GM13976 (cell line): Measurements from ENCODE around the gene KCTD11.

Source experiments
- DNase-seq: peaks from one replicate; pipeline ENCODE4 v3.0.0; 2012; ENCODE audit warnings: low spot score
- in situ Hi-C: fragments of 300-500 bp; cut with MboI; formaldehyde crosslinking; loops from one replicate; pipeline ENCODE4 v1.12.0; 2022; ENCODE audit warnings: low sequenced_read_pairs, mixed read lengths, inconsistent platforms; ENCODE audit not compliant: unreplicated experiment
- TF ChIP-seq, protein P1 (sequence below): IDR thresholded peaks from 2 replicates; pipeline ENCODE4 v1.5.1; 2012; ENCODE audit warnings: borderline replicate concordance, mild to moderate bottlenecking; ENCODE audit not compliant: insufficient read depth; ENCODE audit errors: extremely low read depth, missing control alignments, control extremely low read depth

Gene KCTD11

DNA sequence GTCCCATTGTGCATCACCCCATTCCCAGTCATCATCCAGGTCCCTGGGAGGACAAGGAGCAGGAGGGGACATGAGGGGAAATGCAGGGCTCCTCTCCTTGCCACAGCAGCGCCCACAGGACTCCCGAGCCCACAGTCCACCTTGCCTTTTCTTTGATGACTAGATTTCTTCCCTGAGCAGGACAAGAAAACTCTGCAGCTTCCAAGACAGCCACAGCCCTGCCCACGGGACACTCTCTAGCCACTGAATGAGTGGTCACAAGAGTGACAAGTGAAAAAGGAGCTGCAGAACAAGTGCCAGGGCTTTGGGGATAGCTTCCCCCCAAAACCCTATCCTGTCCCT, 27.6 kb upstream of the KCTD11 start:
- DNase-seq = no peak
- in situ Hi-C loops = no loop called here
- TF ChIP-seq, protein P1, sequence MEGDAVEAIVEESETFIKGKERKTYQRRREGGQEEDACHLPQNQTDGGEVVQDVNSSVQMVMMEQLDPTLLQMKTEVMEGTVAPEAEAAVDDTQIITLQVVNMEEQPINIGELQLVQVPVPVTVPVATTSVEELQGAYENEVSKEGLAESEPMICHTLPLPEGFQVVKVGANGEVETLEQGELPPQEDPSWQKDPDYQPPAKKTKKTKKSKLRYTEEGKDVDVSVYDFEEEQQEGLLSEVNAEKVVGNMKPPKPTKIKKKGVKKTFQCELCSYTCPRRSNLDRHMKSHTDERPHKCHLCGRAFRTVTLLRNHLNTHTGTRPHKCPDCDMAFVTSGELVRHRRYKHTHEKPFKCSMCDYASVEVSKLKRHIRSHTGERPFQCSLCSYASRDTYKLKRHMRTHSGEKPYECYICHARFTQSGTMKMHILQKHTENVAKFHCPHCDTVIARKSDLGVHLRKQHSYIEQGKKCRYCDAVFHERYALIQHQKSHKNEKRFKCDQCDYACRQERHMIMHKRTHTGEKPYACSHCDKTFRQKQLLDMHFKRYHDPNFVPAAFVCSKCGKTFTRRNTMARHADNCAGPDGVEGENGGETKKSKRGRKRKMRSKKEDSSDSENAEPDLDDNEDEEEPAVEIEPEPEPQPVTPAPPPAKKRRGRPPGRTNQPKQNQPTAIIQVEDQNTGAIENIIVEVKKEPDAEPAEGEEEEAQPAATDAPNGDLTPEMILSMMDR = no peak

DNA sequence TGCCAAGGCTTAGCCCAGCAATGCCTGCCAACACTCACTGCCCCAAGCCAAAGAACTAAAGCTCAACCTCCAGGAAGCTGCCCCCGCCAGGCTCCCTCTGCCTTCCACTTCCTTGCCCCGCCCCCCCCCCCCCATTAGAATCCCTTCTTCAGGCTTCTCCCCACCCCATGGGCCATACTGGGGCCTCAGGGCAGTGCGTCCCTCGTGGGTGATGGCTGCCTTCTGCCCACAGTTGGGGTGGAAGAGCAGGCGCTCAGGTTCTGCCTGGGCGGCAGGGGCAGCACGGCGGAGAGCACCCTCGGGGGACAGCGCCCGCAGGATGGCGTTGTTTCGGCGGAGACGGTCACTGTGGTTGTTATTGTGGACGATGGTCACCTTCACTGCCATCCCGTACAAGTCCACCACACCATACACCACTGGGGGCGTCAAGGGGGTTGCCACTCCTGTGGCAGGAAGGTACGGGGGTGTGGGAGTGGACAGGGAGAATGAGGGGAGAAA, 26.9 kb upstream of the KCTD11 start:
- no peak for DNase-seq
- TF ChIP-seq, protein P1 = no peak
- in situ Hi-C loops = no loop called here

DNA sequence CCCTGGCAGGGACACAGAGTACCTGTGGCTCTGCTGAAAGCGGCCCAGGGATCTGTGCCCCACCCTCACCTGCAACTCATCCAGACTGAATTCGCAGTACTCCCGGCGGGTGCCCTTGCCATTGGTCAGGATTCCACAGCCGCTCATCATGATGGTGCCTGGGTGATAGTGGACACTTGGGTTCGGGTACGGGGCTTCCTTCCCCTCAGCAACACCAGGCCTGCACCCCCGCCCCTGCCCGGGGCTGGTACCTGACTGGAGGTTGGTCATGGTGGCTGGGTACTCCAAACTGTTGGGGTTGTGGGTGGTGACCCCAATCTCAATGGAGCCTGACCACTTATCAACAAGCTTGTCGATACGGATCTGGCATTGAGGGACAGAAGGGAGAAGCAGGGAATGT, 25.8 kb upstream of the KCTD11 start:
- TF ChIP-seq, protein P1 = no peak
- DNase-seq = no peak
- in situ Hi-C loops = no loop called here

DNA sequence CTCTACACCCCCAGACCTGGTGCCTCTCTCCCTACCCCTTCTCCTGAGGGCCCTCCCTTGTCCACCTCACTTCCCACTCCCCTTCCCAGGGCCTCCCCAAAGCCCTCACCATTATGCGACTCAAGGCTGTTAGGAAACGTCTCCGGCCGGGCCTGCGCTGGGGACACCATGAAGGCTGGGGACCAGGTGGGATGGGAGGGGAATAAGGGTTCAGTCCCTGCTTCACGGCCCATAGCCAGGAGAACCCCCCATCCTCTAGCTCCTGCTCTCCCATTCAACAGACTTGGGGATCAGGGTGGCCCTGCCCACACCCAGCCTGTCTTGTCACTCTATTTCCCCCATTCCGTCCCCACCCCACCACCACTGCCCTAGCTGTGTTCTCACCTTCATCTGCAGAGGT, 24.9 kb upstream of the KCTD11 start:
- TF ChIP-seq, protein P1 = no peak
- in situ Hi-C loops = no loop called here
- no peak for DNase-seq

DNA sequence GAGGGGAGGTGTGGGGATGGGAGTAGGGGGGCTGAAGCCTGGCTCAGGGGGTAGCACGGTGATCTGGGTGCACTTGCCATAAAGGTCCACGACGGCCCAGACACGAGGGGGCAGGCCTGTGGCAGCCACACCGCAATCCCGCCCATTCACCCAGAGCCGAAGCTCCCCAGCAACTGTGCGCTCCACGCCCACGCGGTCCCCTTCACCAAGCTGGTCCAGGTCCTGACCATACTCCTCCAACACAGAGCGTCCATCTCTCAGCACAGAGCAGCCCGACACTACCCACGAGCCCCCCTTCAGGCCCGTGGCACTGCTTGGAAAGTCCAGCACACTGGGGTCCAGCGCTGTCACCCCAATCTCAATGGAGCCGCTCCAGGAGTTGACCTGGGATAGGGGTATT, 24.5 kb upstream of the KCTD11 start:
- in situ Hi-C loops = no loop called here
- TF ChIP-seq, protein P1 = no peak
- DNase-seq = no peak

DNA sequence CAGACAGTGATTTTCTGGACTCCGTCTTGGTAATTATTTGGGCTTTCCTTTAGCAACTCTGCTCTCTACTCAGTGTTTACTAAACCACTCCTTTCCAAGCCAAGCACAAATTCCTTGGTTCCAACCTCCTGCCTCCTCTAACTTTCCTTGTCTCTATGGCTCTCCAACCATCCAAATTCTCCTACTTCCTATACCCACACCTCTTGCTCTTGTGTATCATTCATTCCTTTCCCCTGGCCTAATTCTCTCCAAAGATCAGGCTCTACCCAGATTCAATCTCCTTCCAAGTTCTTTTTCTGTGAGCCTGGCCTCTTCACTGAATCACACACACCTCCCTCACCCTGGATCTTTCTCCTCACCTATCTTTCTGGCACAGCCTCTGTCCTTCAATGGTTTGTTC, 24.0 kb upstream of the KCTD11 start:
- in situ Hi-C loops = no loop called here
- no peak for DNase-seq
- TF ChIP-seq, protein P1 = no peak
